Thyroid gland (tissue), 4 donors: ENCODE data around the gene GRIA1. TPM values are rescaled to one million over a fixed set of nuclear protein-coding genes. Genes with fewer than 3 reads are reported as not detected.

Source experiments
- DNase-seq, 2 donors: peaks; one replicate each; pipeline ENCODE4 v3.0.0-alpha.2; 2019
- H3K27ac ChIP-seq, 3 donors: fragments of 200-600 bp; sonication (generic); 1 replicate in 2 of 3; 2 replicates in 1 of 3; pipeline ENCODE4 v1.5.1; 2016 to 2019; ENCODE audit warnings: mild to moderate bottlenecking in 1 of 3, moderate library complexity in 1 of 3
- H3K27me3 ChIP-seq: fragments of 200-600 bp; sonication (generic); one replicate; pipeline ENCODE4 v1.5.1; 2019
- H3K36me3 ChIP-seq, 2 donors: fragments of 200-600 bp; sonication (generic); one replicate each; pipeline ENCODE4 v1.5.1; 2016 to 2019
- H3K4me1 ChIP-seq, 2 donors: fragments of 200-600 bp; sonication (generic); one replicate each; pipeline ENCODE4 v1.5.1; 2017 to 2019
- H3K4me3 ChIP-seq, 3 donors: fragments of 200-600 bp; sonication (generic); replicated peaks in 1 of 3; 1 replicate in 2 of 3; 2 replicates in 1 of 3; pipeline ENCODE4 v1.5.1; 2016; ENCODE audit warnings: mild to moderate bottlenecking in 1 of 3
- H3K9me3 ChIP-seq: fragments of 200-600 bp; sonication (generic); one replicate; pipeline ENCODE4 v1.5.1; 2017
- CTCF ChIP-seq, 6 experiments: fragments of 200-600 bp in 3 of 6; fragments of 450-650 bp in 3 of 6; sonication (generic) in 3 of 6; IDR thresholded peaks; one replicate each; pipeline ENCODE4 v1.5.1; 2016 to 2019; ENCODE audit warnings: antibody characterized with exemption in 6 of 6, mild to moderate bottlenecking in 2 of 6, inconsistent platforms in 1 of 6, moderate library complexity in 1 of 6
- POLR2A ChIP-seq, 2 donors: fragments of 450-650 bp; IDR thresholded peaks; one replicate each; pipeline ENCODE4 v1.6.1; 2017; ENCODE audit warnings: antibody characterized with exemption in 2 of 2, mild to moderate bottlenecking in 2 of 2, moderate library complexity in 1 of 2
- WGBS, 2 donors: methylation state at CpG; one replicate each; pipeline ENCODE4 v1.1.5; 2017; 5-methylcytosine and 5-hydroxymethylcytosine counted together
- intact Hi-C: fragments of 100-400 bp; cut with DNase I; formaldehyde crosslinking; loops from one replicate; pipeline ENCODE4 v1.15.1; 2023
- total RNA-seq, 4 donors: library from RNA; depleted of rRNA; stranded (reverse); fragments of >200 nt; gene quantifications; one replicate each; pipeline ENCODE4 v1.2.3, GENCODE V29; 2016

GRIA1 gene
- total RNA-seq, 4 donors from 2014 or later, result 0.21 to 2.6 (median 0.79) TPM

DNA sequence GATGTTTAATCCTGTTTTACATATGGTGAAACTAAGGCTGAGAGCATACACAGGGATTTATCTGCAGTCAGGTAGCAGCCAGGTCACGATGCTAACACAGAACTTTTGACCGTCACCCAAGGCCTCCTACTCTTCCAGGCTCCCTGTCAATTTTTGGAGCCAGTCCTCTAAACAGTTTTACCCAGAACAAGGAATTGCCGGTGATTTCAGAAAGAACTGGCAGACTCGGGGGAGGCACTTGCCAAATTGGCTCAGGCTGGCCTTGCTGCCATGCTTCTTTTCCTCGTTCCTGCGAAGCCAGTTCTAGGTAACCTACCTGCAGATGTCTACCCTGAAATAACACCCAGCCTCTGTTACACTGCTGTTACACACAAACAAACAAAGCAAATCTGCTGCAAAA, 21.2 kb downstream of the GRIA1 start:
- intact Hi-C loops, result no loop called here
- H3K4me1 ChIP-seq, result no peaks in the 10 kb centered on the region
- TF ChIP-seq POLR2A (IDR thresholded peaks at IDR 0.05) (no peak), CTCF (IDR thresholded peaks at IDR 0.05) (no peak)

DNA sequence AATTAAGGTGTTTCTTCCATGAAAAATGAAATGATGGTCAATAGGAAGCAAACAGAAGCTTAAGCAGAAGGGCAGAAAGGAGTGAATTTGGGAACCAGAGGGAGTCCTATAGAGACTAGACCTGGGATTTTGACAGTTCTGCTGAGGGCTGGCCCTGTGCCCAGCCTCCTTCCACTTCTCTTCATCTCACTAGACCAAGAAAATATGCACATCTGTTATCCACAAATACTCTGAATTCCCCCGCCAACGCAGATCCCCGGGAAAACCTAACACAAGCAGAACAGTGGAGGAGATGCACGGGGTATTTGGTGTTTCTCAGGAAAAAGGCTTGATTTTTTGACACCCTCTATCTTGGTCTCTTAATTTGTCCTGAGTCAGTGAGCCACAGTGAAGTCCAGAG, 22.7 kb downstream of the GRIA1 start:
- Histone ChIP-seq H3K27ac (no peak overlapping the region), H3K9me3 (no peaks in the 10 kb centered on the region), H3K36me3 (no peaks in the 10 kb centered on the region), H3K4me3 (no peak overlapping the region), H3K27me3 (no peaks in the 10 kb centered on the region), H3K4me1 (no peaks in the 10 kb centered on the region)
- intact Hi-C loops, result no loop called here
- no peak for DNase-seq
- TF ChIP-seq CTCF (IDR thresholded peaks at IDR 0.05) (no peak), POLR2A (IDR thresholded peaks at IDR 0.05) (no peak)
- 14 to 46% methylated on average over 4 of the region's 4 CpGs for WGBS, 2 donors

More for the DNA sequence above, 21.2 kb downstream of the GRIA1 start:
- WGBS, 2 donors, result 73 to 75% methylated on average over 6 of the region's 6 CpGs
- Histone ChIP-seq H3K36me3 (no peaks in the 10 kb centered on the region), H3K9me3 (no peaks in the 10 kb centered on the region), H3K27me3 (no peaks in the 10 kb centered on the region), H3K4me3 (no peak overlapping the region), H3K27ac (no peak overlapping the region)
- DNase-seq, result no peak

DNA sequence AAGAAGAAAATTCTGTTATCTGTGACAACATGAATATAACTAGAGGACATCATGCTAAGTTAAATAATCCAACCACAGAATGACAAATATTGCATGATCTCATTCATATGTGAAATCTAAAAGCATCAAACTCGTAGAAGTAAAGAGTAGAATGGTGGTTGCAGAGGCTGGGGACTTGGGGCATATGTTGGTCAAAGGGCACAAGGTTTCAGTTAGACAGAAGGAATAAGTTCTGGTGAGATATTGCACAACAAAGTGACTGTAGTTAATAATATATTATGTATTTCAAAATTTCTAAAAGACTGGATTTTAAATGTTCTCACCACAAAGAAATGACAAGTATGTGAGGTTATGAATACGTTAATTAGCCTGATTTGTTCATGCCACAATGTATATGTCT, 24.8 kb downstream of the GRIA1 start:
- H3K9me3 ChIP-seq, result no peaks in the 10 kb centered on the region
- H3K4me1 ChIP-seq, result no peaks in the 10 kb centered on the region
- WGBS, 2 donors, result 87 to 91% methylated on average over 2 of the region's 2 CpGs
- H3K36me3 ChIP-seq, result no peaks in the 10 kb centered on the region
- TF ChIP-seq CTCF (IDR thresholded peaks at IDR 0.05), result no peak
- no peak for TF ChIP-seq POLR2A (IDR thresholded peaks at IDR 0.05)
- intact Hi-C loops, result no loop called here
- no peak for DNase-seq
- H3K27ac ChIP-seq, result no peak overlapping the region
- H3K27me3 ChIP-seq, result no peaks in the 10 kb centered on the region
- H3K4me3 ChIP-seq, result no peak overlapping the region

- DNase-seq, result no peak
- no peak overlapping the region for H3K4me3 ChIP-seq
- H3K27ac ChIP-seq, result no peak overlapping the region
- TF ChIP-seq POLR2A (IDR thresholded peaks at IDR 0.05) (no peak), CTCF (IDR thresholded peaks at IDR 0.05) (no peak)
- intact Hi-C loops, result no loop called here
- no peaks in the 10 kb centered on the region for H3K27me3 ChIP-seq
- H3K4me1 ChIP-seq, result no peaks in the 10 kb centered on the region
- H3K9me3 ChIP-seq, result no peaks in the 10 kb centered on the region
- 69 to 74% methylated on average over 12 of the region's 12 CpGs for WGBS, 2 donors
- no peaks in the 10 kb centered on the region for H3K36me3 ChIP-seq
Observed at GRCh38 chr5:153516504-153517240, 26.2 kb downstream of the GRIA1 start.

DNA sequence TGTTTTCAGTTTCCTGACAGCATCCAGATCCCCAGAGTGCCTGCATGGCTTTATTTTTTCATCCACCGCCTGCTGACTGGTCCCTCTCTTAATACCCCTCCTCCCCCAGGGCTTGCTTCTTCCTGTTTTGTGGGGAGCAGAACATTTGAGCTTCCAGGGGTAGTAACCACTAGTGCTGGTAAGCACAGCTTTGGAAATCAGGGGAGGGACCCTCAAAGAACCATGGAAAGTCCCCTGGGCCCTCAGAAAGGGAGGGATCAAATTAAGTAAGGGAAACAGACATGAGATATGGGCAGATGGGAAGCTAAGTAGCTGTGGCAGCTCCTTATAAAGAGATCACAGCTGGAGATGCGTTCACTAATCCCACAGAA, 26.8 kb downstream of the GRIA1 start:
- Histone ChIP-seq H3K36me3 (no peaks in the 10 kb centered on the region), H3K27ac (no peak overlapping the region), H3K4me3 (no peak overlapping the region), H3K9me3 (no peaks in the 10 kb centered on the region), H3K4me1 (no peaks in the 10 kb centered on the region), H3K27me3 (no peaks in the 10 kb centered on the region)
- intact Hi-C loops, result no loop called here
- TF ChIP-seq CTCF (IDR thresholded peaks at IDR 0.05), result no peak
- no peak for DNase-seq
- 82 to 88% methylated on average over 2 of the region's 2 CpGs for WGBS, 2 donors
